Mucosa of stomach (tissue), 1 donor: Measurements from ENCODE around the gene KCNQ2.

ENCODE experiments used
- H3K27me3 ChIP-seq: one replicate; pipeline ENCODE4 v1.7.0; 2013; ENCODE audit warnings: mild to moderate bottlenecking, low read length; ENCODE audit not compliant: control insufficient read depth, insufficient read depth
- H3K36me3 ChIP-seq: one replicate; pipeline ENCODE4 v1.7.0; 2013; ENCODE audit warnings: low read length; ENCODE audit not compliant: control insufficient read depth, insufficient read depth
- H3K4me1 ChIP-seq: one replicate; pipeline ENCODE4 v1.7.0; 2013; ENCODE audit warnings: mild to moderate bottlenecking, low read length; ENCODE audit not compliant: control insufficient read depth, insufficient read depth
- H3K4me3 ChIP-seq: one replicate; pipeline ENCODE4 v1.7.0; 2013; ENCODE audit warnings: low read length
- H3K9ac ChIP-seq: one replicate; pipeline ENCODE4 v1.7.0; 2013; ENCODE audit warnings: mild to moderate bottlenecking, low read length, moderate library complexity
- H3K9me3 ChIP-seq: one replicate; pipeline ENCODE4 v1.7.0; 2013; ENCODE audit warnings: mild to moderate bottlenecking, low read length, moderate library complexity; ENCODE audit not compliant: control insufficient read depth
- donor health status: Pancreatic carcinoma.

KCNQ2 gene

DNA sequence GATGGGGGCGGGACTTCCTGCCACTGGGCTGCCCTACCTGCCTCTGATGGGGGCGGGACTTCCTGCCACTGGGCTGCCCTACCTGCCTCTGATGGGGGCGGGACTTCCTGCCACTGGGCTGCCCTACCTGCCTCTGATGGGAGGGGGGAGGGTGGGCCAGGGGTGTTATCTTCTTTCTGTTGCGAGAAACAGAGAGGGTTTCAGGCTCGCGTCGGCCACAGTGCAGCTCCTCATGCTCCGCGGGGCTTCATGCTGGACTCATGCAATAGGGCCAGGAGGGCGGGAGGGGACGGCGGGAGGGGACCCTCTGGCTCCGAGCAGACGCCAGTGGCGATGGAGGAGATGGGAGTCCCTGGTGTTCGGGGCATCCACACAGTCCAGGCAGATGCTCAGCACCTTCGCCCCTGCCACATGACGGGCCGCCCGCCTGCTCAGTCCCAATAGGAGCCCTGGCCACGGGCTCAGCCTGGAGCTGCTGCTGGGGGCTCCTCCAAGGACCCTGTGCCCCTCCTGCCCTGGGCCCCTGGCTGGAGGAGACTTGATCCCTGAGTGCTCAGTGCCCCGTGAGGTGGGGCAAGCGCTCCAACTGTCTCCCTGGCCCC is 62.5 kb downstream of the KCNQ2 start:
- H3K36me3 ChIP-seq, result no peaks in the 10 kb centered on the region
- H3K4me3 ChIP-seq, result no peak overlapping the region
- H3K9me3 ChIP-seq, result no peaks in the 10 kb centered on the region

DNA sequence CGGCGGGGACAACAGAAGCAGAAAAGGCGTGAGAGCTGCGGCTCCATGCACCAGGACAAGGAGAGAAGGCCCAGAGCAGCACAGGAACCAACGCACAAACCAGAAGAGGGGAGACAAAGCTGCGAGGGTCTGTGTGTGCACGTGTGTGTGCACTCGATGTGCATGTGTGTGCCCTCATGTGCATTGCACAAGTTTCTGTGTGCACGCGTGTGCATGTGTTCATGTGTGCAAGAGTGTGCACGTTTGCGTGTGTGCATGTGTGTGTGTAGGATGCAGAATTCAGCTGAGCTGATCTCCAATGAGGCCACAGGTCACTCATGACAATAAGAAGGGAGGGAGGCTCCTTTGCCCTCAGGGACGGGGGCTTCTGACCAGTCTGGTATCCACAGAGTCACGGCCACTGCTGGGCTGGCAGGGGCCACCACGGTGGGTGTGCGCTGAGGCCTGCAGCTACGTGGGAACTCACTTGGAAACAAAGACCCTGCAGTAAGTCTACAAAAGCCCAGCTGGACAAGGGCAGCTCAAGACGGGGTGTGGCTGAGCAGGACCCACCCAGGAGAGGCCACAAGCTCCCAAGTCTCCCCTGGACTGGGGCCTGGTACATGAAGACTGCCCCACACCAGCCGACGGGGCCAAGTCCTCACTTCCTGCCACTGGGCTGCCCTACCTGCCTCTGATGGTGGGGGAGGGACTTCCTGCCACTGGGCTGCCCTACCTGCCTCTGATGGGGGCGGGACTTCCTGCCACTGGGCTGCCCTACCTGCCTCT is 63.2 kb downstream of the KCNQ2 start:
- no peak overlapping the region for H3K4me3 ChIP-seq
- H3K36me3 ChIP-seq, result no peaks in the 10 kb centered on the region
- H3K27me3 ChIP-seq, result peaks cover 3% of the 10 kb centered on the region
- H3K4me1 ChIP-seq, result no peaks in the 10 kb centered on the region
- no peak overlapping the region for H3K9ac ChIP-seq
- no peaks in the 10 kb centered on the region for H3K9me3 ChIP-seq

More for the DNA sequence above, 62.5 kb downstream of the KCNQ2 start:
- Histone ChIP-seq H3K4me1 (no peaks in the 10 kb centered on the region), H3K9ac (no peak overlapping the region), H3K27me3 (peaks cover 3% of the 10 kb centered on the region)

DNA sequence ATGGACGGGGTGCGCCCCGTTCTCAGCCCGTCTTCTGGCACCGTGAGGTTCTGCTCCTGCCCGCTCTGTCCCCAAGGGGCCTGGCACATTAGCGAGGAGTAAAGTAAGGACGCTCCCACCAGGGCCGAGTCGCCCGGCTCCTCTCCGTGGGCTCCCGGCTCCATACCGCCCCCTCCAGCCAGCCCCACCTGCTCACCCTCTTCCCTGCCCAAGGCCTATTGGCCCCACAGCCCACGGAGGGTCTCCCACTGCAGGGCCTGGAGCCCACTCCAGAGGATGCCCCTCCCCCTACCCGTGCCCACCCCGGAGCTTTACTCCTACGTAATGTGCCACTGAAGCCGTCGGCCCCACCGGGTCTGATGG is 63.8 kb downstream of the KCNQ2 start:
- no peaks in the 10 kb centered on the region for H3K36me3 ChIP-seq
- peaks cover 3% of the 10 kb centered on the region for H3K27me3 ChIP-seq
- H3K4me3 ChIP-seq, result no peak overlapping the region
- no peaks in the 10 kb centered on the region for H3K4me1 ChIP-seq
- no peaks in the 10 kb centered on the region for H3K9me3 ChIP-seq
- H3K9ac ChIP-seq, result no peak overlapping the region

DNA sequence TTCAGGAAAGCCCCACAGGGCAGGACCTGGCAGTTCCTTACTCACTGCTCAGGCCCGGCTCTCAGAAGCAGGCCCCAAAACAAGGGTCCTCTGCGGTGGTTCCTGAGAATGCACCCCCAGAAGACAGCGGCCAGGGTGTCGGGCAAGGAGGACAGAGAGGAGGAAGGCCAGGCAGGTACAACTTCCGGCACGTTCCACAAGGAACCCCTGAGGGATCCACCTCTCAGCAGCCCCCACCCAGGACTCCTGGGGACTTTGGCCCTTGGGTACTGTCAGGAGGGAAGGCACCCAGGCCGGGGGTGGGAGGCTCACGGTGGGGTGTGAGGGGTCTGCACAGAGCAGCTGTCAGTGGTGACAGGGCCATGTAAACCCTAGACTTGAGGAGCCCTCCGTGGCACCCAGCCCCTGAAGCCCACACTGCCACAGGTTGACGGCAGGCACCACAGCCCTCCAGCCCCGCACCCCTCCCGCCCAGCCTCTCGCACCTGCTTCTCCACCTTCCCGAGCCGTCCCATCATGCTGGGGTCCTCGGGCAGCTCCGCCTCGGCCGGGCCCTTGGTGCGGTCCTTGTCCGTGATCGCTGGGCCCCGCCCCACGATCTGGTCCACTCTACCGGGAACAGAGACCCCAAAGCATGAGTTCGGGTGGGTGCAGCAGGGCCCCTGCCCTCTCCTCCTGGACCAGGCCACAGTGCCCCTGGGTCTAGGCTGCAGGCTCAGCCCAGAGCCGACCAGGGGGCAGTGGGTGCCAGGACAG is 64.3 kb downstream of the KCNQ2 start:
- H3K4me3 ChIP-seq, result no peak overlapping the region
- no peaks in the 10 kb centered on the region for H3K4me1 ChIP-seq
- H3K9ac ChIP-seq, result no peak overlapping the region
- H3K9me3 ChIP-seq, result no peaks in the 10 kb centered on the region
- H3K36me3 ChIP-seq, result no peaks in the 10 kb centered on the region
- peaks cover 3% of the 10 kb centered on the region for H3K27me3 ChIP-seq

DNA sequence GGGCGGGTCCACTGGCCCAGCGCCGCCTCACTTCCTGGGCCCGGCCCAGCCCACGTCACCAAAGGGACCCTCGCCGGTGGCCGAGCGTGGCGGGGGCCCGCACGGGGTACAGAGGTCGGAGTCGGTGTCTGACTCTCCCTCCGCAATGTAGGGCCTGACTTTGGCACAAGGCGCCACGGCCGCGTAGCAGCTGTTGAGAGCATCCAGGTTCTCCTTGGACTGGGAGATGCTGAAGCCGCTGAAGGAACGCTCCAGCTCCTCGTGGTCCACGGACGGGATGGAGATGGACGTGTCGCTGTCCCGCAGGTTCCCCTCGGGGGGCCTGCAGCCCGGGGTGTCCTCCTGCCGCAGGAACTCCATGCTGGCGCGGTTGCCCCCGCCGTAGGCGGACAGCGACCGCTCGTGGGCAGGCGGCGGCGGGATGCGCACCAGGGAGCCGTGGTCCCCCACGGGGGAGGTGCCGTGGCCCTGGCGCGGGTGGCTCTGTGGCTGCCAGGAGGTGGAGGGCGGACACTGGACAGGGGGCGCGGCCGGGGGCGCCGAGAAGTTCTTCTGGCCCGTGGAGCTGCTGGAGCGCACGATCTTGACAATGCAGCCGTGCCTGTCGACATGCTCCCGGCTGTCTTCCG is 65.7 kb downstream of the KCNQ2 start:
- Histone ChIP-seq H3K4me3 (no peak overlapping the region), H3K4me1 (no peaks in the 10 kb centered on the region), H3K9me3 (no peaks in the 10 kb centered on the region), H3K27me3 (peaks cover 1% of the 10 kb centered on the region), H3K36me3 (no peaks in the 10 kb centered on the region), H3K9ac (no peak overlapping the region)

DNA sequence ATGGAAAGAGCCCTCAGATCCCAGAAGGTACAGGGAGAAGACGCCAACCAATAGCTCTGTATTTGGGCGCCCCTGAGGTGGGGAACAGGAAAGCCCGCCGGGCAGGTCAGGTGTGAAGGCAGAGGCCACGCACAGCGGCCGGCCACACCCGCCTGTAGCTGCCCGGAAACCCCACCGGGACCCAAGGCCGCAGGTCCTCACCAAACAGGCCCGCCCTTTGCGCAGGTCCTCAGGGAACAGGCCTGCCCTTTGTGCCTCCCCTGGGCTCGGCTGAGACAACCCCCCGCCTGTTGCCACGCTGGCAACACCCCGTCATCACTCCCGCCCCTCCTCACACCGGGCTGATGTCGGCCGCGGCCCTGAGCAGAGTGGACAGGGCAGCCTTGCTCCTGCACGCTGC is 66.4 kb downstream of the KCNQ2 start:
- Histone ChIP-seq H3K9me3 (no peaks in the 10 kb centered on the region), H3K36me3 (no peaks in the 10 kb centered on the region), H3K4me1 (no peaks in the 10 kb centered on the region), H3K4me3 (no peak overlapping the region), H3K9ac (no peak overlapping the region), H3K27me3 (no peaks in the 10 kb centered on the region)

DNA sequence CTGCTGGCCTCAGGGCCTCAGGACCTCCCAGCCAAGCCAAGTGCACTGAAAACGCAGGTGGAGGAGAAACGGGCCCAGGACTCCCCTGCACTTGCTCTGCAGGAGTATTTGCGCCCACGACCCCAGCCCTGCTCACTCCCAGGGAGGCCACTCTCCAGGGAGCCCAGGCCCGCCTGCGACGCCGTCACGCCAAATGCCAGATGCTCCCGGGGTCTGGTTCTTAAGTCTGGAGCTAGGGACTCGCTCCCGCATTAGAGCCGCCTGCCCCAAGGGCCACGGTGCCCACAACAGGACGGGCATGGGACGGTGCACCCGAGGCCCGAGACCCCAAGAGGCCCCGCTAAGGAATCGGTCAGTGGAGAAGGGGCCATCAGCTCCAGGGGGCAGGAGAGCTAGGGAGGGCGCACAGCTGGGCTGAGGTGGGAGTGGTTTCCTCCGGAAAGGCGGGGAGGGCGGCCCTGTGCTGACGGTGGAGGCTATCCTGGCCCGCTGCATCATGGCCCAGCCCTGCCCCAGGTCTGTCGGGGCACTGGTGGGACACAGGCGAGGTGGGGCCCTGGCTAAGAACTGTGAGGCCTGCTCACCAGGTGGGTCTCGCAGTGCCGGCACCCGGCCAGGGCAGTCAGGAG is 67.2 kb downstream of the KCNQ2 start:
- no peak overlapping the region for H3K9ac ChIP-seq
- H3K27me3 ChIP-seq, result no peaks in the 10 kb centered on the region
- no peaks in the 10 kb centered on the region for H3K4me1 ChIP-seq
- H3K4me3 ChIP-seq, result no peak overlapping the region
- H3K36me3 ChIP-seq, result no peaks in the 10 kb centered on the region
- no peaks in the 10 kb centered on the region for H3K9me3 ChIP-seq

DNA sequence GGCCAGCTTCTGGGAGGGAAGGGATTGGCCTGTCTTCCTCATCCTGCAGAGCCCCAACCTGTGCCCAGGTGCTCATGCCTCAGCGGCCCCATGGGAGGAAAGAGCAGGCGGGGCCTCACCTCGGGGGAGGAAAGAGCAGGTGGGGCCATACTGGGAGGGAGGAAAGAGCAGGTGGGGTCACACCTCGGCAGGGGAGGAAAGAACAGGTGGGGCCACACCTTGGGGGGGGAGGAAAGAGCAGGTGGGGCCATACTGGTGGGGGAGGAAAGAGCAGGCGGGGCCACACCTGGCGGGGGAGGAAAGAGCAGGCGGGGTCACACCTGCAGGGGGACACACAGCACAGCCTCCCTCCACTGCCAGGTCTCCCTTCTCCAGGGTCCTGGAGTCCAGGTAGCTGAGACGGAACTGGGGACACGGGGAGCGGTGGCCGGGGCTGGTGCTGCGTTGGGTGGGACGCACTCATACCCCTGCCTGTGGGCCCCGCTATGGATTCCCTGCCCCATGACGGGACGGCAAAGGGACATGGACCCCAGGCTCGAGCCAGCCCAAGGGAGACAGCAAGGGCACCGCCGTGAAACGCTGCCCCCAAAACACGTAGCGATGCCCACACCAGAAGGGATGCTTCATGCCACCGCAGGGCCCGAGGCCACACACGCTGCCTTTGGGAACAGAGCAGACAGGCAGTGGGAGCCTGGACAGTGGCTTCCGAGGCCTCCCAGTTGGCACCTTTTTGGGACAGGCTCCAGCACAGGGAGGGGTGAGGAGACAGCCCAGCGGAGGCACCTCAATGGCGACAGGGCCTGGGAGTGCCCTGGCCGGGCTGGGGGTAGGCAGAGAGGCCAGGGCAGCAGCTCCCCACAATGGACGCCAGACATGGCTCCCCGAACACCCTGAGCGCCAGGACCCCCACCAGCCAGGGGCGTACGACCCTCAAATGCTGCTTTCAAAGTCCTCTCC is 68.0 kb downstream of the KCNQ2 start:
- no peaks in the 10 kb centered on the region for H3K36me3 ChIP-seq
- H3K9ac ChIP-seq, result no peak overlapping the region
- H3K27me3 ChIP-seq, result no peaks in the 10 kb centered on the region
- no peak overlapping the region for H3K4me3 ChIP-seq
- no peaks in the 10 kb centered on the region for H3K9me3 ChIP-seq
- H3K4me1 ChIP-seq, result no peaks in the 10 kb centered on the region

DNA sequence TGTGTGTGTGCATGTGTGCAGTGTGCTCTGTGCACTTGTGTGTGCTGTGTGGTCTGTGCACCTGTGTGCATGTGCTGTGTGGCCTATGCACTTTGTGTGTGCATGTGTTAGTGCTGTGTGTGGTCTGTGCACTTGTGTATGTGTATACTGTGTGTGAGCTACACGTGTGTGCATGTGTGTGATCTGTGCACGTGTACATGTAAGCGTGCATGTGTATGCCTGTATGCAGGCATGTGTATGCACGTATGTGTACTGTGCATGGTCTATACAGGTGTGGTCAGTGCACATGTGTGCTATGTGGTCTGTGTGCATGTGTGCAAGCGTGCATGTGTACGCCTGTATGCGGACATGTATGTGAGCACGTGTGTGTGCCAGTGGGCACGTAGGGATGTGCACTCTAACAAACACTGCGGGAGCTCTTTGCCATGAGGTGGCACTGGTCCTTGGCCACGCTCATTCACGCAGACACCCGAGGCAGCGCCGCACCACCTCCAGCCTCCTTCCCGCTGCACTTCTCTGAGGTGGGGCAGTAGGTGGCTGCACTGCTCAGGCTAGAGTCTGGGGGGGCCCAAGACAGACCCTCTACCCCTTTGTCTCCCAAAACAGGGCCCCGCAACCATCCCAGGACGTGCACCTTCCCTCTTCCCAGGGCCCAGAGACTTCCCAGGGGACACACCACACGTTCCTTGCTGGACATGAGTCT is 68.9 kb downstream of the KCNQ2 start:
- Histone ChIP-seq H3K4me3 (no peak overlapping the region), H3K36me3 (no peaks in the 10 kb centered on the region), H3K4me1 (no peaks in the 10 kb centered on the region), H3K27me3 (no peaks in the 10 kb centered on the region), H3K9me3 (no peaks in the 10 kb centered on the region), H3K9ac (no peak overlapping the region)

DNA sequence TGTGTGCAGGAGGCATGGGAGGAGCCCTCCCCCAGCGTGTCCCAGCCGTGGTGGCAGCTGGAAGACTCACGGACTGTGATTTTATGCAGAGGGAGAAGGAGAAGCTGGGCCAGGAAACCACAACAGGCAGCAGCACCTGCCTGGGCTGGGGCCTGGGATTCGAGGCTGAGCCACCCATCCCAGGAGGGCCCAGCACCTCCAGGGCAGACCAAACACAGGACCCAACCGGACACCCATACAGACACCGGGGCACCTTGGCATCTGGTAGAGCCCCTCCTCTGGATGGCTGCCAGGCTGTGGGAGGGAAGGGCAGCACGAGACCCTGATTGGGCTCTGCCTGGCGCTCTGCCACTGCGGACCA is 69.6 kb downstream of the KCNQ2 start:
- Histone ChIP-seq H3K4me3 (no peak overlapping the region), H3K9me3 (no peaks in the 10 kb centered on the region), H3K36me3 (no peaks in the 10 kb centered on the region), H3K9ac (no peak overlapping the region), H3K27me3 (no peaks in the 10 kb centered on the region), H3K4me1 (no peaks in the 10 kb centered on the region)
